GM20000 (cell line): Measurements from ENCODE around the gene NMT1.

Experiments
- DNase-seq: peaks from one replicate; pipeline ENCODE4 v3.0.0; 2012; ENCODE audit warnings: low spot score
- TF ChIP-seq, protein P1 (sequence below): IDR thresholded peaks from 2 replicates; pipeline ENCODE4 v1.5.1; 2012; ENCODE audit warnings: mild to moderate bottlenecking, control low read depth; ENCODE audit errors: extremely low read depth, missing control alignments

The NMT1 gene

DNA sequence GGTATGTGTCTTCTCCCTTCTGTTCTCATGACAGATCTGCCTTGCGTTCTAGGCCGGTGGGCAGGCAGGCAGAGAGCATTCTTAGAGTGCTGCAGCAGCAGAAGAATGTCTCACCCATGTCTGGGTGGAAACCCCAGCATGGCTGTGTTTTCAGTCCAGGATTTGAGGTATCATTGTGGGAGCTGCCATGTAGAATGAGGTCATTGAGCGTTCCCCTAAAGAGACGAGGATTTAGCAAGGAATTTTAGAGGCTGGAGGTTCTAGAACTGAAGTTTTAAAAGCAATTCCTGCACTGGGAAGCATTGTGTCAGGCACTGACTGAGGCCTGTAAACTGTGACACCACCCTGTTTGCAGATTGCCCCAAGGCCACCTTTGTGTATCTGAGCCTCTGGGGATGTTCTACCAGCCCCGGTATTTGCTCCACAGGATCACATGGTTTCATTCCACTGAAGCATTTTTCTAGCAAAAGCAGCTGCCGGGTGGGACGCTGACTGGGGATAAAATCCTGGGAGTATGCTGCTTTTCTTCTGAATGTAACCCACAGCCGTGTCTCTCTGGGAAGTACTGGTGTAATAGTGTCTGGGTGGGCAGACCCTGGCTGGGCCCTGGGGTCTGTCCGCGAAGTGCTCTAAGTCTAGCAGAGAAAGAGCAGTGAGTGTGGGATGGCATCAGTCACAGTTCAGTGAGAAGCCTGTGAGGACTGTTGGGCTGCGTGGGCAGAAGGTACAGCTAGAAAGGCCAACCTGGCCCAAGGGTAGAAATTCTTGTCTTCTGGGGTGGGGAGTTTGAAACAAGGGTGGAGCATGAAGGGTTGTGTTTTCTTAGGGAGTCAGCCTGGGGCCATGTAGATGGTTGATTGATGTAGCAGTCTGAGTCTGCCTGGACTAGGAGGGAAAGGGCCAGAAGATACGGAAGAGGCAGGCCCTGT lies 41.0 kb downstream of the NMT1 start:
- no peak for DNase-seq
- TF ChIP-seq, protein P1, sequence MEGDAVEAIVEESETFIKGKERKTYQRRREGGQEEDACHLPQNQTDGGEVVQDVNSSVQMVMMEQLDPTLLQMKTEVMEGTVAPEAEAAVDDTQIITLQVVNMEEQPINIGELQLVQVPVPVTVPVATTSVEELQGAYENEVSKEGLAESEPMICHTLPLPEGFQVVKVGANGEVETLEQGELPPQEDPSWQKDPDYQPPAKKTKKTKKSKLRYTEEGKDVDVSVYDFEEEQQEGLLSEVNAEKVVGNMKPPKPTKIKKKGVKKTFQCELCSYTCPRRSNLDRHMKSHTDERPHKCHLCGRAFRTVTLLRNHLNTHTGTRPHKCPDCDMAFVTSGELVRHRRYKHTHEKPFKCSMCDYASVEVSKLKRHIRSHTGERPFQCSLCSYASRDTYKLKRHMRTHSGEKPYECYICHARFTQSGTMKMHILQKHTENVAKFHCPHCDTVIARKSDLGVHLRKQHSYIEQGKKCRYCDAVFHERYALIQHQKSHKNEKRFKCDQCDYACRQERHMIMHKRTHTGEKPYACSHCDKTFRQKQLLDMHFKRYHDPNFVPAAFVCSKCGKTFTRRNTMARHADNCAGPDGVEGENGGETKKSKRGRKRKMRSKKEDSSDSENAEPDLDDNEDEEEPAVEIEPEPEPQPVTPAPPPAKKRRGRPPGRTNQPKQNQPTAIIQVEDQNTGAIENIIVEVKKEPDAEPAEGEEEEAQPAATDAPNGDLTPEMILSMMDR, result no peak

DNA sequence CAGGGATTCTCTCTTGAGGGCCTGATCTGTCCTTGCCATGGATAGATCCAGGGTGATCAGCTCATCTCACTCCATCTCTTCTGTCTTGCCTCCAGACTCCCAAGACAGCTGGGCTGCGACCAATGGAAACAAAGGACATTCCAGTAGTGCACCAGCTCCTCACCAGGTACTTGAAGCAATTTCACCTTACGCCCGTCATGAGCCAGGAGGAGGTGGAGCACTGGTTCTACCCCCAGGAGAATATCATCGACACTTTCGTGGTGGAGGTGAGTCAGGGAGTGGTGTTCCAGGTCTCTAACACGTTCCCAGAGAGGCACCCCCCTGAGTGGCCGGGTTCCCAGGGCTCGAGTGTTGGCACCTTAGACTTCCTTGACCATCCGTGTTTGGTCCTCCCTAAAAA lies 41.7 kb downstream of the NMT1 start:
- no peak for DNase-seq
- TF ChIP-seq, protein P1, result no peak

DNA sequence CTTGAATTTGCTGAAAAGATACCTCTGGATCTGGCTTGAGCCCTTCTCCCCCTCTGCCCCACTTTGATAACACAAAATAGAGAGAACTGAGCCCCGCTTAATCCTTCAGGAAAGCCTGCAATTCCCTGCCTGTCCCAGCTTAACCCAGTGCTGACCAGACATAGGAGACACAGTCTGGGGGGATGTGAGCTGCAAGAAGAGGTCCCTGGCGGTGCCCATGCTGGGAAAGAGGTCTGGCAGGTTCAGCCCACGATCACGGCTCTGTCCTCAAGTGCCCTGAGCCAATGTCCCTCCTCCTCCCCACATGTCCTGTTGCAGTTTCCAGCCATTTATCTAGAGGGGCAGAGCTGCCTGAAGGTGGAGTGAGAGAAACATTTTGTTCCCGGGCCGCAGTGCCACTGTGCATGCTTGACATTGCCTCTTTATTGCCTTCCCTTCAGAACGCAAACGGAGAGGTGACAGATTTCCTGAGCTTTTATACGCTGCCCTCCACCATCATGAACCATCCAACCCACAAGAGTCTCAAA lies 42.2 kb downstream of the NMT1 start:
- TF ChIP-seq, protein P1, result no peak
- DNase-seq, result no peak

DNA sequence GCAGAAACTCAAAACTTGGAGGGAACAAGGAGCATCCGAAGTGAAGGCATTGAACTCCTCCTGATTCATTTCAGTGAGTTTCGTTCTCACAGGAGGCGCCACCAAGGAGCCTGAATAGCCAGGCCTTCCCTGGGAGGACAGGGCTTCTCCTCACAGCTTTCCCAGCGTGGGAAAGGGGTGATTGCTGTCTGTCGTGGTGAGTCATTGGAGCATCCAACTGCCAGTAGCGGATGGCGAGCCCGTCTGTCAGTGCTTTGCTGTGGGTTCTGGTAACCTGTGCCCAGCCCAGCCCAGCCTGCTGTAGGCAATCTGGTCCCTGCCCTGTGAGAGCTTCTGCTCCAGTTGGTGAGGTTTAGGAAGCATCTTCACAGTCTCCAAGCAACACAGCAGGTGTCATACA lies 42.9 kb downstream of the NMT1 start:
- TF ChIP-seq, protein P1, result no peak
- no peak for DNase-seq

DNA sequence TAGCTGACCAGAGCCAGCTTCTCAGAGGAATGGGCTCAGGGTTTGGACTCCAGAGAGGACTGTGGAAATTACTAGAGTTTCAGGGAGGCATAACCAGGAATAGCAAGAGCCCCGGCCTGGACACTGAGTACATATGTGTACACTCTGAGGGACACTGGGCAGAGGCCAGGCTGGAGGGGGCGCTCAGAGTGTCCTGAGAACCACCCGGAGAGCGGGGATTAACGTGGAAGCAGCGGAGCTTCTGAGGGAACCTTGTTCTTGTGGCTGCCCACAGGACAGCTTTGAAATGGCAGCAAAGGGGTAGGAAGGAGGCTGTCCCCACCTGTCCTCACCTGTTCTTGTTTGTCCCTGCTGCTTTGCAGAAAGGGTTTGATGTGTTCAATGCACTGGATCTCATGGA lies 43.4 kb downstream of the NMT1 start:
- no peak for DNase-seq
- TF ChIP-seq, protein P1, result no peak

DNA sequence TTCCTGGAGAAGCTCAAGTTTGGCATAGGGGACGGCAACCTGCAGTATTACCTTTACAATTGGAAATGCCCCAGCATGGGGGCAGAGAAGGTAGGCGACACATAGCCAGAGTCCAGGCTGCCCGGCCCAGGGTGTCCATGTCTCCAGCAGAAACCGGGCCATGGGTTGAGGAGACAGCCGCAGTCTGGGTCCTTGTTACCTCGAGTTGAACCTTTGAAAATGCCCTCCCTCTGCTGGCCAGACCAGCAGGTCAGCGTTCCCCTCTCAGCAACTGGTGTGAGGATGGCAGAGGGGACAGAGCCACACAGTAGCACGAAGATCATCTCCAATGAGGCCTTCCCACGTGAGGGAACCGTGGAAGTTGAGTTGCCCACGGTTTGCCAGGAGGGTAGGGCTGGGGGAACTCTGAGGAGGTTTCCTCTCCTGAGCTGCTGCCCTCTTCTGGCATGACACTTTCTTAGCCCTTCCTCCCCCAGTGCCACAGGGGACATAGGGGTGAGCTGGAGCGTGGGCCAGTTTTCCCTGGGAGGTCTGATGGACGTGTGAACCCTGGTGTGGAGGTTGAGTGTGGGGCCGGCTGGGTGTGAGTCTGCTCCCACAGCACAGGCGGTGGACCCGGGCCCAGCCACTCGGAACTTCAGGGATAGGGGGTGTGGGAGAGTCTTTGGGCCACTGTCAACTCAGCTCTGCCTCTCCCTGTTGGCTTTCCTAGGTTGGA lies 43.9 kb downstream of the NMT1 start:
- no peak for DNase-seq
- TF ChIP-seq, protein P1, result no peak

DNA sequence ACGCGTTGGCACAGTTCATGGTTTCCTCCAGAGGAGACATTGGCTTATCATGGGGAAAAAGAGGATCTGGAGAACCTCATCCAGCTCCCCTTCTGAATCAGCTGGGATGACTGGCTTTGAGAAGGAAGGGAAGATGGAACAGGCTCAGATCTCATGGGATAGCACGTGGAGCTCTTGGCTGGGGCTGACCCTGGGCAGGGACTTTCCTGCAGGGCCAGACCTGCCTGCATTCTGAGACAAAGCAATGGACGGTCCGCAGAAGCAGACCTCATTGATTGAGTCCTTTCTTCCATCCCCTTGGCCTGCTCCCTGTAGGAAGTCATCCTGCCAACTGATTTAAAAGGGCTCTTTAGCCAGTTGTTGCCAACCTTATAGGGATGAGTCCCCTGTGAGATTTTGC lies 45.0 kb downstream of the NMT1 start:
- TF ChIP-seq, protein P1, result no peak
- DNase-seq, result no peak
